HL-60 (cell line): ENCODE results near the gene EIPR1.

Experiments
- DNase-seq, 2 experiments: peaks; one replicate each; pipeline ENCODE4 v3.0.0-alpha.2; 2010 to 2020; ENCODE audit warnings: low read depth in 1 of 2, low spot score in 1 of 2
- H3K27ac ChIP-seq: fragments of 250-450 bp; sonication (Bioruptor Pico); replicated peaks from 2 replicates; pipeline ENCODE4 v1.5.1; 2020; ENCODE audit warnings: mild to moderate bottlenecking, moderate library complexity
- H3K27me3 ChIP-seq: fragments of 250-450 bp; sonication (Bioruptor Pico); 2 replicates; pipeline ENCODE4 v1.5.1; 2021; ENCODE audit warnings: mild to moderate bottlenecking, moderate library complexity; ENCODE audit not compliant: insufficient read depth, poor library complexity, severe bottlenecking
- H3K4me3 ChIP-seq: replicated peaks from 2 replicates; pipeline ENCODE4 v1.5.1; 2011; ENCODE audit warnings: mild to moderate bottlenecking, control low read depth, low read length; ENCODE audit not compliant: insufficient read depth
- GABPA ChIP-seq: IDR thresholded peaks from 2 replicates; pipeline ENCODE4 v1.6.1; 2012; ENCODE audit warnings: low read depth
- POLR2AphosphoS5 ChIP-seq: IDR thresholded peaks from 2 replicates; pipeline ENCODE4 v1.6.1; 2012; ENCODE audit warnings: low read depth
- SPI1 ChIP-seq: IDR thresholded peaks from 2 replicates; pipeline ENCODE4 v1.6.1; 2012; ENCODE audit warnings: low read depth, mild to moderate bottlenecking, borderline replicate concordance
- TF ChIP-seq, protein P1 (sequence below): IDR thresholded peaks from one replicate; pipeline ENCODE4 v1.5.1; 2011; ENCODE audit warnings: low read length, control low read depth, inconsistent platforms; ENCODE audit not compliant: insufficient read depth
- TF ChIP-seq, protein P2 (sequence below): IDR thresholded peaks from 2 replicates; pipeline ENCODE4 v1.6.1; 2012; ENCODE audit warnings: low read depth; ENCODE audit not compliant: insufficient replicate concordance

Gene EIPR1

DNA sequence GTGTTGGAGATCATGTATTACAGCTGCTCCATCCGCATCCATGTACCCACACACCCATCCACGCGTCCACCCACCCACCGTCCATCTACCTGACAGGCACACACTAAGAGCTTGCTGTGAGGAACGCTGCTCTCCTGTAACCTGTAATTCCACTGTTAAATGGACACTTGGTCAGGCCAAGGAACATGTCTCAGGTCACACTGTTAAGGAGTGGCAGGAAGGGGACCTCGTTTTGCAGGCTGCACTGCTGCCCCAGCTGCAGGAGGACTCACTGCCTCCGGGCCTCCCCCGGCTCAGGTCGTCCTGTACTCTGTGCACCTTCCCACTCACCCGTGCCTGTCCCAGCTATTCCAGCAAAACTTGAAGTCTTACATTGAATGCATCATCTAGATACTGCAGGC, 170.5 kb downstream of the EIPR1 start:
- H3K4me3 ChIP-seq = no peak overlapping the region
- no peaks in the 10 kb centered on the region for H3K27me3 ChIP-seq
- TF ChIP-seq GABPA (no peak), POLR2AphosphoS5 (no peak), SPI1 (no peak)
- TF ChIP-seq, protein P1, sequence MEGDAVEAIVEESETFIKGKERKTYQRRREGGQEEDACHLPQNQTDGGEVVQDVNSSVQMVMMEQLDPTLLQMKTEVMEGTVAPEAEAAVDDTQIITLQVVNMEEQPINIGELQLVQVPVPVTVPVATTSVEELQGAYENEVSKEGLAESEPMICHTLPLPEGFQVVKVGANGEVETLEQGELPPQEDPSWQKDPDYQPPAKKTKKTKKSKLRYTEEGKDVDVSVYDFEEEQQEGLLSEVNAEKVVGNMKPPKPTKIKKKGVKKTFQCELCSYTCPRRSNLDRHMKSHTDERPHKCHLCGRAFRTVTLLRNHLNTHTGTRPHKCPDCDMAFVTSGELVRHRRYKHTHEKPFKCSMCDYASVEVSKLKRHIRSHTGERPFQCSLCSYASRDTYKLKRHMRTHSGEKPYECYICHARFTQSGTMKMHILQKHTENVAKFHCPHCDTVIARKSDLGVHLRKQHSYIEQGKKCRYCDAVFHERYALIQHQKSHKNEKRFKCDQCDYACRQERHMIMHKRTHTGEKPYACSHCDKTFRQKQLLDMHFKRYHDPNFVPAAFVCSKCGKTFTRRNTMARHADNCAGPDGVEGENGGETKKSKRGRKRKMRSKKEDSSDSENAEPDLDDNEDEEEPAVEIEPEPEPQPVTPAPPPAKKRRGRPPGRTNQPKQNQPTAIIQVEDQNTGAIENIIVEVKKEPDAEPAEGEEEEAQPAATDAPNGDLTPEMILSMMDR = no peak
- TF ChIP-seq, protein P2, sequence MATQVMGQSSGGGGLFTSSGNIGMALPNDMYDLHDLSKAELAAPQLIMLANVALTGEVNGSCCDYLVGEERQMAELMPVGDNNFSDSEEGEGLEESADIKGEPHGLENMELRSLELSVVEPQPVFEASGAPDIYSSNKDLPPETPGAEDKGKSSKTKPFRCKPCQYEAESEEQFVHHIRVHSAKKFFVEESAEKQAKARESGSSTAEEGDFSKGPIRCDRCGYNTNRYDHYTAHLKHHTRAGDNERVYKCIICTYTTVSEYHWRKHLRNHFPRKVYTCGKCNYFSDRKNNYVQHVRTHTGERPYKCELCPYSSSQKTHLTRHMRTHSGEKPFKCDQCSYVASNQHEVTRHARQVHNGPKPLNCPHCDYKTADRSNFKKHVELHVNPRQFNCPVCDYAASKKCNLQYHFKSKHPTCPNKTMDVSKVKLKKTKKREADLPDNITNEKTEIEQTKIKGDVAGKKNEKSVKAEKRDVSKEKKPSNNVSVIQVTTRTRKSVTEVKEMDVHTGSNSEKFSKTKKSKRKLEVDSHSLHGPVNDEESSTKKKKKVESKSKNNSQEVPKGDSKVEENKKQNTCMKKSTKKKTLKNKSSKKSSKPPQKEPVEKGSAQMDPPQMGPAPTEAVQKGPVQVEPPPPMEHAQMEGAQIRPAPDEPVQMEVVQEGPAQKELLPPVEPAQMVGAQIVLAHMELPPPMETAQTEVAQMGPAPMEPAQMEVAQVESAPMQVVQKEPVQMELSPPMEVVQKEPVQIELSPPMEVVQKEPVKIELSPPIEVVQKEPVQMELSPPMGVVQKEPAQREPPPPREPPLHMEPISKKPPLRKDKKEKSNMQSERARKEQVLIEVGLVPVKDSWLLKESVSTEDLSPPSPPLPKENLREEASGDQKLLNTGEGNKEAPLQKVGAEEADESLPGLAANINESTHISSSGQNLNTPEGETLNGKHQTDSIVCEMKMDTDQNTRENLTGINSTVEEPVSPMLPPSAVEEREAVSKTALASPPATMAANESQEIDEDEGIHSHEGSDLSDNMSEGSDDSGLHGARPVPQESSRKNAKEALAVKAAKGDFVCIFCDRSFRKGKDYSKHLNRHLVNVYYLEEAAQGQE = no peak
- no peak overlapping the region for H3K27ac ChIP-seq
- DNase-seq = no peak

DNA sequence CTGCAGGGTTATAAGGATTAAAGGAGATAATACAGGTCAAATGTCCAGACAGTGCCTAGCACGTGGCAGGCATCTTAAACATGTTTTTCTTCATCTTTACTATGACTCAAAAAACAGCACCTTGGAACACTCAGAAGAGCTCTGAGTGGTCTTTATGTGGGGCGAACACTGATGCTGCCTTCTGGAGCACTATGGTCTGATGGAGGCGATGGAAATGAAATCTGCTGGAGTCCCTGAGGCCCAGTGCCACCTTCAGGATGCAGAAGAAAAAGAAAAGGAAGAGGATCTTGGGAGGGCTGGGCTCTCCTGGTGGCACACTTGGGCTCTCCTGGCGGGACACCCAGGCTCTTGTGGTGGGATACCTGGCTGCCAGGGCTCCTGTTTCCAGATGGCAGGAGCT, 171.8 kb downstream of the EIPR1 start:
- no peak overlapping the region for H3K4me3 ChIP-seq
- DNase-seq = no peak
- TF ChIP-seq, protein P1 = no peak
- no peak for TF ChIP-seq POLR2AphosphoS5
- no peak for TF ChIP-seq SPI1
- TF ChIP-seq, protein P2 = no peak
- H3K27me3 ChIP-seq = no peaks in the 10 kb centered on the region
- H3K27ac ChIP-seq = no peak overlapping the region

DNA sequence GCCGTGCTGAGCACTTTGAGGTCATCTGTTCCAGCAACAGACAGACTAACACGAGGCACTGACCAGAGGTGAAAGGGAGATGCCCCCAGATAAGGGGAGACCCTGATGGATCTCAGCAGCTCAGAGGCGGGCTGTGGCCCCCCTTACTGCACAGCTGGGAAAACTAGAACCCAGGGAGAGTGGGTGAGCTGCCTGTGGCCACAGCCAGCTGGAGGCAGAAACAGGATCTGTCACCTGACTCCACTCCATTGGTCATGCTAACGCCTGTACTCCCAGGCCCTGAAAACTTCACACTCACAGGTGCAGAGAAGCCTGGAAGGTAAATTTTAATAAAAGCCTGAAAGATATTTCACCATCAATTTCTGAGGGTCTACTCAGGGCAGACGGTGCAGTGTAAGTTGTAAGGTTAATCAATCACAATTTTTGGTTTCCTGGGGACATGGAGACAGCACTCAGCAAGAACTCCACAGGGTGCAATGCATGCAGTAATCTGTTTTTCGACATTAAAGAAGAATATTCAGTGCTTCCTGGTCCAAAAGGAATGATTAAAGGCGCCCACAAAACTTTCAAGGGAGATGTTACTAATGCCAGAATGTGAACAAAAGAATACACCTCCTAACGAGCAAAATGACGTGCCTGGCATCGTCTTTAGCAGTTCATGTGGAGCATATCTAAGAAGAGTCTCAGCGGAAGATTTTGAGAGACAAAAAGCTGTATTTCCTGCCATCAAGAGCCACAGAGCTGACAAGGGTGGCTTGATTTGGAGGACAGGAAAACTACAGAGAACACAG, 173.4 kb downstream of the EIPR1 start:
- TF ChIP-seq, protein P1 = no peak
- TF ChIP-seq POLR2AphosphoS5 (no peak), GABPA (no peak)
- H3K27me3 ChIP-seq = no peaks in the 10 kb centered on the region
- H3K4me3 ChIP-seq = no peak overlapping the region
- no peak overlapping the region for H3K27ac ChIP-seq
- DNase-seq = no peak

DNA sequence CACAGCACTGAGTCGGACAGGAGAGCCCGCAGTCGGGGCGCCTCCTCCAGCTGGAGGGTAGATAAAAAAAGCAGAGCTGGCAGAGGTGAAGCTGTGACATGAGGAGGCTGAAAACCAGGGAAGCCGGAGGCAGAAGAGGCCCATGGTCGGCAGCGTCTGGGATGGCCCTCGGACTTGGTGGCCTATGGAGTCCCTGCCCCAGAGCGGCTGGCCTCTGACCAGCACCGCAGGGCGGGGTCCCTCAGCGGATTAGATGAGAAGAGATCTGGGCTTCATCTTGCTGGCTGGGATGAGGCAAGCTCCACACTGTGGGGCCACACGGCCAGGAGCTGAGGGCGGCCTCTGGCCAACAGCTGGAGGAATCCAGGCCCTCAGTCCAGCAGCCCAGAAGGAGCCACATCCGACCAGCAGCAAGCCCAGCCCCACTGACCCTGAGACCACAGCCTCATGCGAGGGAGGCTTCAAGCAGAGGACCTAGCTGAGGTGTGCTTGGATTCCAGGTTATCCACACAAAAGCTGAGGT, 174.1 kb downstream of the EIPR1 start:
- no peak overlapping the region for H3K4me3 ChIP-seq
- H3K27me3 ChIP-seq = no peaks in the 10 kb centered on the region
- no peak for DNase-seq
- no peak overlapping the region for H3K27ac ChIP-seq
- TF ChIP-seq GABPA (no peak), SPI1 (no peak)
